ENCODE results near the gene EGLN2.
"Not testable (repeated sequence)": the region's sequence is repeated elsewhere in the genome, so short reads cannot be mapped to it uniquely, and the experiment has no call there.

Gene EGLN2

GRCh38 chr19:40846722-40847121 is 47.7 kb downstream of the EGLN2 start:
- DNase-seq (ENCODE audit: low read depth), result not testable (repeated sequence)

GRCh38 chr19:40850277-40850676 is 51.3 kb downstream of the EGLN2 start, which contains the start of gene CYP2A6:
CYP2A6 (minus strand) TSS chr19:40850447; CDS start chr19:40850426, 21 bp downstream.
- not testable (repeated sequence) for DNase-seq (ENCODE audit: low read depth)

- not testable (repeated sequence) for DNase-seq (ENCODE audit: low read depth)
These were observed 53.6 kb downstream of the EGLN2 start for GRCh38 chr19:40852467-40853152.
